T-helper 2 cell treated with Interferon-gamma antibody and Interleukin-4, amounts not matched to agents 100 ng/mL and 5 ng/mL, for 36 hours (primary cell): Measurements from ENCODE around the gene THEM5. TPM values are rescaled to one million over a fixed set of nuclear protein-coding genes. Genes with fewer than 3 reads are reported as not detected.

Experiments used
- intact Hi-C: fragments of 100-400 bp; cut with micrococcal nuclease; formaldehyde crosslinking; loops from one replicate; pipeline ENCODE4 v1.15.1; 2023
- total RNA-seq: library from RNA; stranded (reverse); gene quantifications from 2 replicates; pipeline ENCODE4 v1.2.3, GENCODE V29; 2022

The THEM5 gene
- total RNA-seq, 1 donor from 2014 or later = not detected

GRCh38 chr1:151803164-151803563 is 50.3 kb downstream of the THEM5 start:
- intact Hi-C loops = no loop called here

GRCh38 chr1:151802372-151802771 is 51.1 kb downstream of the THEM5 start:
- intact Hi-C loops = no loop called here

GRCh38 chr1:151801846-151802245 is 51.7 kb downstream of the THEM5 start:
- intact Hi-C loops = no loop called here

- intact Hi-C loops = no loop called here
Observed at GRCh38 chr1:151801310-151801820, 52.1 kb downstream of the THEM5 start.

GRCh38 chr1:151800830-151801229 is 52.7 kb downstream of the THEM5 start:
- intact Hi-C loops = no loop called here

GRCh38 chr1:151799179-151800022 is 54.1 kb downstream of the THEM5 start:
- intact Hi-C loops = no loop called here

- intact Hi-C loops = no loop called here
Observed at GRCh38 chr1:151798571-151798970, 54.9 kb downstream of the THEM5 start.

Other genes with a start within 250 kb of the THEM5 start
- gene SNX27, start 241.7 kb downstream of the THEM5 start, total RNA-seq = 26.9 and 29.5 TPM in 2 replicates
- not detected in 2 replicates for gene CELF3, start 136.9 kb downstream of the THEM5 start, total RNA-seq
- gene RIIAD1, start 132.2 kb downstream of the THEM5 start, total RNA-seq = not detected in 2 replicates
- gene MRPL9, start 90.2 kb downstream of the THEM5 start, total RNA-seq = 108 and 112 TPM in 2 replicates
- gene TDRKH, start 63.2 kb downstream of the THEM5 start, total RNA-seq = 14.9 and 16.3 TPM in 2 replicates
- not detected in 2 replicates for gene LINGO4, start 48.3 kb downstream of the THEM5 start, total RNA-seq
- gene RORC, start 21.9 kb downstream of the THEM5 start, total RNA-seq = 0.16 and 0.32 TPM in 2 replicates
- gene C2CD4D, start 13.9 kb downstream of the THEM5 start, total RNA-seq = 0.68 and 1.1 TPM in 2 replicates
- gene THEM4, start 55.8 kb upstream of the THEM5 start, total RNA-seq = 48.8 and 49.3 TPM in 2 replicates
- 431 and 437 TPM in 2 replicates for gene S100A10, start 140.1 kb upstream of the THEM5 start, total RNA-seq
- 475 and 488 TPM in 2 replicates for gene S100A11, start 183.3 kb upstream of the THEM5 start, total RNA-seq
- not detected in 2 replicates for gene TCHHL1, start 235.4 kb upstream of the THEM5 start, total RNA-seq